ENCODE results near the gene STIMATE.
A peak's percentile ranks its signal among the peaks of the same experiment; 100 is the strongest.

Gene STIMATE

GRCh38 chr3:52811452-52812011, 85.8 kb downstream of the STIMATE start:
- DNase-seq: no peak

GRCh38 chr3:52810923-52811322, 86.4 kb downstream of the STIMATE start:
- no peak for DNase-seq

GRCh38 chr3:52809662-52810377, 87.5 kb downstream of the STIMATE start:
- no peak for DNase-seq

GRCh38 chr3:52809149-52809548, 88.2 kb downstream of the STIMATE start:
- DNase-seq: no peak

GRCh38 chr3:52805270-52806039, 91.9 kb downstream of the STIMATE start:
- DNase-seq: no peak

GRCh38 chr3:52801839-52802238, 95.5 kb downstream of the STIMATE start:
- DNase-seq: no peak

GRCh38 chr3:52800079-52800478, 97.3 kb downstream of the STIMATE start:
- DNase-seq: no peak

GRCh38 chr3:52798978-52799476, 98.3 kb downstream of the STIMATE start:
- no peak for DNase-seq

GRCh38 chr3:52798376-52798977, 98.9 kb downstream of the STIMATE start:
- no peak for DNase-seq

GRCh38 chr3:52796411-52796810, 100.9 kb downstream of the STIMATE start:
- no peak for DNase-seq

- no peak for DNase-seq
Measured at GRCh38 chr3:52795298-52795900, 101.9 kb downstream of the STIMATE start.

- DNase-seq: no peak
Measured at GRCh38 chr3:52794612-52795099, 102.7 kb downstream of the STIMATE start, which contains the start of gene ITIH3. Gene ITIH3 (plus strand): TSS chr3:52794796. CDS start chr3:52794804, 8 bp downstream.

GRCh38 chr3:52793702-52794611, 103.4 kb downstream of the STIMATE start:
- DNase-seq: peak; percentile 6

GRCh38 chr3:52792961-52793695, 104.2 kb downstream of the STIMATE start:
- DNase-seq: peak; percentile 65

- no peak for DNase-seq
Measured at GRCh38 chr3:52792413-52792812, 104.9 kb downstream of the STIMATE start.

- no peak for DNase-seq
Measured at GRCh38 chr3:52791928-52792327, 105.4 kb downstream of the STIMATE start.

- DNase-seq: no peak
Measured at GRCh38 chr3:52791366-52791765, 106.0 kb downstream of the STIMATE start.

- DNase-seq: no peak
Measured at GRCh38 chr3:52790741-52791140, 106.6 kb downstream of the STIMATE start.

- no peak for DNase-seq
Measured at GRCh38 chr3:52790337-52790736, 107.0 kb downstream of the STIMATE start.

- DNase-seq: no peak
Measured at GRCh38 chr3:52789746-52790040, 107.7 kb downstream of the STIMATE start.
